HG03378 (cell line): ENCODE results near the gene NIPA2.

Source experiments
- ATAC-seq: cut with Tn5 transposase; IDR thresholded peaks from one replicate; pipeline ENCODE4 v1.9.1; 2021; ENCODE audit warnings: mild to moderate bottlenecking, moderate library complexity; ENCODE audit not compliant: unreplicated experiment

NIPA2 gene

DNA sequence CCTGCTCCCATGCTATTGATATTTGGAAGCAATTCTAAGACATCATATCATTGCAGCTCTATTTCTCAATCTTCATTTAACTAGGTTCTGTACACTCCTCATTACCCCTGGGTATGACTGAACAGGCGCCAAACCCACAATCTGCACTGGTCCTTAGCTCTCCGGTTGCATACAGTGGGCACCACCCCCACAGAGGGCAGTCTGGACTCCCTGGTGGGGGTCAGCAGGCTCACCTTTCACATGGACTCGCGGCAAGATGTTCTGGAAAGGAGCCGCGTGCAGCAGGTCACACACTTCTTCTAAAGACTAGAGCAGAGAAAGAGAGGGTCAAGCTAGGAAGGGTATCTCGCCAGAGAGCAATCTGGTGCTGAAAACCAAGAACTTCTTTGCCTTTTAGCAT, 36.5 kb downstream of the NIPA2 start:
- no peak for ATAC-seq

DNA sequence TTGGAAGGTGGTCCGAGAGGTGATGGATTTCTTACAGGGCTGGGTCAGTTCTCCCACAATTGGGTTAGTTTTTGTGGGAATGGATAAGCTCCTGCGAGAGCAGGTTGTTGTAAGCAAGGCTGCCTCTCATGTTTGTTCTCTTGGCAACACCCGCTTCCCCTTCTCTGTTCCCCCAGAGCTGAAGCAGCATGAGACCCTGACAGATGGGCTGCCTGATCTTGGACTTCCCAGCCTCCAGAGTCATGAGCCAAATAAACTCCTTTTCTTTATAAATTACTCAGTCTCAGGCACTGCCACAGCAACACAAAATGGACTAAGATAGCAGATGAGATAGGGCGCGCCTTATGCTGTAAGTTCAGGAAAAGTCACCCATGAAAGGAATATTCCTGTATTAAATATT, 38.7 kb downstream of the NIPA2 start:
- no peak for ATAC-seq

DNA sequence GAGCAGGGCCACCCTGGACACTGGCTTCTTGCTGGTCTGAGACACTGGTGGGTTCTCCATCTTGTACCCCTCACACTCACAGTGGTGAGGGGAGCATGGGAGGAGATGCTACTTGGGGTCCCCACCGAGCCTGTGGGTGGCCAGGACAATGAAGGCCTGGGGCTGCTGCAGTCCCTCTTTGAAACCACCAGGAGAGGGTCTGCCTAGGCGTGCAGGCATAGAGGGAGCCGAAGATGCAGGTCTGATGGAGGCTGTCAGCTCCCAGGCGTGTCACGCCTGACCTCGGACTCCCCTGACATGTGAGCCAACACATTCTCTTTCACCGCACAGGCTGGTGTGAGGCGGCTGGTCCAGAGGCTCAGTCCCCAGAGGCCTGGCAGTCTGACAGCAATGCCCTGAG, 39.1 kb downstream of the NIPA2 start:
- ATAC-seq = no peak

DNA sequence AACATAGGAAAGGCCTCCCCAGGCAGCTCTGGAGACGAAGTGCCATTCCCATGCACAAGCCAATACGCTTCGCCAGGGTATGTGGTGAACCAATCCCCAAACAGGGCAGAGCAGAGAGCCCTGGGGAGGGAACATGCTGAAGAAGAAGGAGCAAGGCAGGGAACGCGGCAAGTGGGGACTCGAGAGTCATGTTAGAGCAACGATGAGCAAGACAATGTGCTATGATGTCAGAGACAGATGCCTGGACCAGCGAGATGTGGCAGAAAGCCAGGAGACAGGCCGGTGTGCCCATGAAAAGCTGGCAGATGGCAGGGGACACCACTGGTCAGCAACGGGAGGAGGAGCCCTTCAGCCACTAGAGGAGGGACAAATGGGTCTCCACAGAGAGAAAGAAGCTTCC, 39.6 kb downstream of the NIPA2 start:
- no peak for ATAC-seq

DNA sequence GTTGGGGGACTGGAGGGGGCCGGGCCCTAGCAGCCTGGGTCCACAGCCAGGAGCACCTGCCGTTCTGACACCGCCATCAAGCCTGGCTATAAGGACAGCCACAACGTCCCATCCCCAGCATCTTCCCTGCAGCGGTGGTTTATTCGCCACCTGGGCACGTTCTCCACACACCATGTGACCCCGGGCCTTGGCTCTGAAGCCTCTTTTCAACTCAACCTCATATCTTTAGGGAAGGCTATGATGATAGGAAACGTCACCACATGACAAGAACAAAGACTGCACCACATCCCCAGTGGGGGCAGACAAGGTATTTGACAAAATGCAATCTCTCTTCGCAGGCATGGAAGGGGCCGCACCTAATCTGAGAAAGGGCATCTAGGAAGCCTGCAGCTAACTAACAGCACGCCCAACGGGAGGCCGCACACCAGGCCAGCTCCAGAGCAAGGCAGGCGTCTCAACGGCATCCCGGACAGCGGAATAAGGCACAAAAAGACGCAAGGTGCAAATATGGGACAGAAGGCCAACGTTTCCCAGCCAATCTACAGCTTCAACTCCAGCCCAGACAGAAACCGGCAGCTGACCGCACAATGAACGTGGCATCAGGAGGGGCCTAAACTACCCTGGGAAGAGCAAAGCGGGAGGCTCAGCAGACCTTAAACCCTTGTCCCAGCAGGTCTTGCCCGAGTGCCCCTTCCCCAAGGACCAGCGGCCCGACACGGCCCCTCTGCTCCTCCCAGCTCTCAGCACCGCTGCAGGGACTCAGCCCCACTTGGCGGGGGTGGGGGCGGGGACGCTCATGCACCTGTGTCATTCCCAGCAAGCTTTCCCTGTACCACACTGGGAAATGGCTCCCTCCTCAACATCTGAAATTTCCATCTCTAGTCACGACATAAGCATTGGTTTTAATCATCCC, 41.9 kb downstream of the NIPA2 start:
- no peak for ATAC-seq

DNA sequence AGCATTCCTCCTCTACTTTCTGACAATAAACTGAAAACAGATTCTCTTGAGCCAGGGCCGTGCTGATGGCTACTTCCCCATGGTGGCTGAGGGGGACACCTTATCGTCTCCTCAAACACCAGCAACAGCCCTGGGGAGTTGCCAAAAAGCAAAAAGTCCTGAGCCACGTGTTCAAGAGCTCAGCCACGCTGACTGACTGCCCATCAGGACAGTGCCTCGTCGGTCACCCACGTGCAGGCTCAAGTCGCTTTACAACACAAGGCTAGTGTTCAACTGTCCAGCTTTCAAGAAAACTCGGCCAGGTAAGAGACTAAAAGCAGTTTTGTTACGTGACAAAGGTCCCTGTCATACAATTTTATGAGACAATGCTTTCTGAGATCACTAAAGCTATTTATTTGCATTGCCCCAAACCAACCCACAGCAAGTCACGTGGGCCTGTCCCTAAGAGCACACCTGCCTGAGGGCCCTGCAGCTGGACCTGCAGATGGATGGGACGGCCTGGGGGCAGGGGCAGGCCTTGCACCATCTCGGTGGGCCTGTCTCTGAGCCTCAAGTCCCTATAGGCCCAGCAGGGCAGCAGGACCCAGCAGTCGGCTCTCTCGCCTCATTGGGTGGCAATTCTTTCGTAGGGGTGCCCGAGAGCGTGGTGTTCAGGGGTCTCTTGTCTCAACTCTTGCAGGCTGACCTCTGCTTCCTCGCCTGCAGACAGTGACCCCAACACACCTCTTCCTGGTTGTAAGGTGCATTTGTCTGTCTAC, 42.7 kb downstream of the NIPA2 start:
- no peak for ATAC-seq

DNA sequence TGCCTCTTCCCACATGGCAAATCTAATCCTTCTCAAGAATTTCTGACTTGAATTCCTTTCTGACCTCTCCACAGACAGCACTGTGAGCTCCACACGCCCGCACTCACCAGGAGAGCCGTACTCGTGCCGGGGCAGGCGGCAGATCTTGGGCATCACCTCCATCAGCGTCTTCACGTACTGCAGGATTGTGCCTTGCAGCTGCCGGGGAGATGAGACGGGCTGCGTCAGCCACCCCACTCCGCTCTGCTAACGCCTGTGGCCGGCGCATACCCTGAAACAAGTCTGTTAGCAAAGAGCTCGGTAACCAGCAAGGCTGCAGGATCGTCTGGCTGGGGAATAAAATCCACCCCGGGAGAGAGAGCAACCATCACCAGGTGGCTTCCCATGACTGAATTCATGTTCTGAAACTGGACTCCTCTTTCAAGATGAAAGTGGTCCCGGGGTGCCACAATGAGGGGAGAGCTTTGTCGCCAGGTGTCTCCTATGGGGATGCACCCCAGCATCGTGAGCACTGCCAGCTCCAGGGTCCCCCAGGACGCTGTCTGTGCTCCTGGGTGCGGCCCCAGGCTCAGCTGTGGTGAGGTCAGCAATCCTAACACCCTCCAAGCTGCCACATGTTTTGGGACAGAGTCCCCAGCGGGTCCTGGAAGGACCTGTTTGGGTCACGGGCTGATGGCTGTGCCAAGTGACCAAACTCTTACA, 43.4 kb downstream of the NIPA2 start:
- ATAC-seq = no peak

DNA sequence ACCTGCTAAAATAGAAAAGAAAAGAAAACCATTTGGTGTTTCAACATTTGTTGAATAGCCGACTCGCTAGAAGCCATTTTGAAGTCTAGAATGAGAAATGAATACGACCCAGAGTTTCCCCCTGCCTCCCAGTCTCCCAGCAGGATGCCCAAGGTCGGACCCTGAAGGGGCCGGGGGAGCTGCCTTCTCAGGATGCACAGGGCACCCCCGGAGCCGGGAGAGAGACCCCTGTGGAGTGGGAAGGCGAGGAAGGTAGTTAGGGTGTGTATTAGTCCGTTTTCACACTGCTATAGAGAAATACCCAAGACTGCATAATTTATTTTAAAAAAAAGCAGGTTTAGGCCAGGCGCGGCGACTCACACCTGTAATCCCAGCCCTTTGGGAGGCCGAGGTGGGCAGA, 44.7 kb downstream of the NIPA2 start:
- no peak for ATAC-seq

DNA sequence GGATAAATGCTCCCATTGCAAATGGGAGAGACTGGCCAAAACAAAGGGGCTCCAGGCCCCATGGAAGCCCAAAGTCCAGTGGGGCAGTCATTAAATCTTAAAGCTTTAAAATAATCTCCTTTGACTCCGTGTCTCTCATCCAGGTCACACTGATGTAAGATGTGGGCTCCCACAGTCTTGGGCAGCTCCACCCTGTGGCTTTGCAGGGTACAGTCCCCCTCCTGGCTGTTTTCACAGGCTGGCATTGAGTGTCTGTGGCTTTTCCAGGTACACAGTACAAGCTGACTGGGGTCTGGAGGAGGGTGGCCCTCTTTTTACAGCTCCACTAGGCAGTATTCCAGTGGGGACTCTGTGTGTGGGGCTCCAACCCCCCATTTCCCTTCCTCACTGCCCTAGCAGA, 45.9 kb downstream of the NIPA2 start:
- no peak for ATAC-seq

DNA sequence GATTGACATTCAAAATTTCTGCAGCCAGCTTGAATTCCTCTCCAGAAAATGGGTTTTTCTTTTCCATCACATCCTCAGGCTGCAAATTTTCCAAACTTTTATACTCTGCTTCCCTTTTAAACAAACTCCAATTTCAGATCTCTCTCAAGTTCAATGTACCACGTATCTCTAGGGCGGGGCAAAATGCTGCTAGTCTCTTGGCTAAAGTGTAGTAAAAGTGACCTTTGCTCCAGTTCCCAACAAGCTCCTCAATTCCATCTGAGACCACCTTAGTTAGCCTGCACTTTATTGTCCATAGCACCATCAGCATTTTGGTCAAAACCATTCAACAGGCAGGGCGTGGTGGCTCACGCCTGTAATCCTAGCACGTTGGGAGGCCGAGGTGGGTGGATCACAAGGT, 46.7 kb downstream of the NIPA2 start:
- ATAC-seq = no peak

DNA sequence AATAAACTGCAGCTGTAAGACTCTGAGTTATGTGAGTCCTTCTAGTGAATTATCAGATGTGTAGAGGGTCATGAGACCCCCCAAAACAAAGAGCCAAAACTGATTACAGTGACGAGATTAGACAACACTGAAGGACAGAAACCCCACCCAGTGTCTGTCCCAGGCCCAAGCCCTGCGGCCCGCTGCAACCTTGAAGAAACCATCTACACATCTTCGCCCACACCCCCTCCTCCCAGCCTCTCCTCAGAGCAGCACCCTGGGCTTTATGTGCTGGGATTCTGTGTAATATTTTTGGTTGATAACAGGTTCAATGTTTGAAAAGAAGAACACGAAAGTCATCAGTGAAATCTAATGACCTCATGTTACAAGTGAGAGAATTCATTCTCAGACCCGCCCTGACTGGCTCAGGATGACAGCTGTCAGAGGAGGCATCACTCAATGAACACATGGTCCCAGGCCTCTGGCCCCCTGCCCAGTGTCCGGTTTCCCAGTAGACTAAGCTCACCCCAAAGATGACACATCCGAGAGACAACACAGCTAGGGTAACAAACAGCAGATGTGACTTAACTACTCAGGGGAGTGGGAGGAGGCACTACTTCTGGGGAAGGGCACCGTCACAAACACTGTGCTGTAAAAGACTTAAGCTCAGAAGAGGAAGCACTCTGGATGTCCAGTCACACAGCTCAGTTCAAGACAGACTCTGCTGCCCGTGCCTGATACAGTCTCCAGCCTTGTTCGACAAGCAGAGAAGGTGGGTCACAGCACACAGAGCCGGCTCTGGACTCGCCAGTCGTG, 48.9 kb downstream of the NIPA2 start:
- ATAC-seq = no peak

DNA sequence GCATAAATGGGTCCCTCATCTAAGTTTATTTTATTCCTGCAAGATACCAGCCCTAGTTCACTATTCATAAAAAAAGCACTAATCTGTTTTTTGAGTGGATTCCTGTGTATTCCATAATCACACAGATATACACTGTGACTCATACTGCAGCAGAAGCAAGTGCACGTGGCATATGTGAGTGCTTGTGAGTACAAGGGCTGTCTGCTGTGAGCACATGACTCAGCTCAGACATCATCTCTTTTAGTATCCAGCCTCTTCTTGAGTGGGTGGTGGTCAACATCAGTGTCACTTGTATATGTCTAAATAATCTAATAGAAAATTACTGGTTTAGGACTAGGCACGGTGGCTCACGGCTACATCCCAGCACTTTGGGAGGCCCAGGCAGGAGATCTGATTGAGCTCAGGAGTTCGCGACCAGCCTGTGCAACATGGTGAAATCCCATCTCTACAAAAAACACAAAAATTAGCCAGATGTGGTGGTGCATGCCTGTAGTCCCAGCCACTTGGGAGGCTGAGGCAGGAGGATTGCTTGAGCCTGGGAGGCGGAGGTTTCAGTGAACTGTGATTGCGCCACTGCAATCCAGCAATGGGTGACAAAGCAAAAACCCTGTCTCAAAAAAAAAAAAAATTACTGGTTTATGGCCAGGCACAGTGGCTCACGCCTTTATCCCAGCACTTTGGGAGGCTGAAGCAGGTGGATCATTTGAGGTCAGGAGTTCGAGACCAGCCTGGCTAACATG, 49.8 kb downstream of the NIPA2 start:
- ATAC-seq = no peak

DNA sequence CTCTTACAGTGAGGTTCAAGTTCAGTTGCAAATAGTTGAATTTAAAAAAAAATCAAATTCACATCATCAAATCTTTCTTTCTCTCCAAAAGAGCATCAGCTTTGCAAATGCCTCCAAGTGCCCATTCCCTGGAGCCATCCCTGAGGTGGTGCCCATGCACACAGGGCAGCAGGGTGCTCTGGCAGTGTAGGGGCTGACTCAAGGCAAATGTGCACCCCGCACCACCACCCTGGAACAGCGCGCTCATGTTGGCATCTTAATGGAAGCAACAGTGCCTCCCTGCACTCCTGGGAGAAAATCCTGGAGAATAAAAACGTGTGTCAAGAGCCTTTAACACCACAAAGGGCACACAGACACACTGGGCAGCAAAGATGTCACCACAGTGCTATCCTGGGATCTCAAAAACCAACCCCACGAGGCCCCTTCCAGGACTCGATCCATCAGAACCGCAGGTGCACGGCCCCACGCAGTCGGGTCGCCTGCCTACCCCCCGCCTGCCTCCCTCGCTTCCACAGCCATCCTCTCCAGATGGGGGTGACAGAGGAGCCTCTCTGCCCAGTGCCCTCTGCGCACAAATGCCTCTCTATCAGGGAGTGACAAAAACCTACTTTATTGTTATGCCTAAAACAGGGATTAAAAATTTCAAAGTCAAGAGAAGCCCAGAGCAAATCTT, 50.8 kb downstream of the NIPA2 start:
- ATAC-seq = no peak

DNA sequence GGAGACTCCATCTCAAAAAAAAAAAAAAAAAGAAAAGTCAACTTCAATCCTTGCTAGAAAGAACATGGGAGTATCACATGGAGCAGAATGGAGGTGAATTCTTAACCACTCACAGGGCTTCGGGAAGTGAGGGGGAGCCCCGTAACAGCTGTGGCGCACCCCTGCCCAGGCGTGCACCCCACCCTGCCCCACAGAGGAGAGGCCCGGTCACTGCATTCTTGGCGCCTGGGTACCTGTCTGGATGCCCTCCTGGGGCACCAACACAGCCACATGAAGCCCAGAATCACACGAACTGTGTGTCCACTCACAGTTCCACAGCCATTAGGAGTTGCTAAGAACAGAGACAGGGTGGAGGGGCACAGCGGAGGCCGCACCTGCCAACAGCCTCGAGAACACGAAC, 51.8 kb downstream of the NIPA2 start:
- no peak for ATAC-seq

DNA sequence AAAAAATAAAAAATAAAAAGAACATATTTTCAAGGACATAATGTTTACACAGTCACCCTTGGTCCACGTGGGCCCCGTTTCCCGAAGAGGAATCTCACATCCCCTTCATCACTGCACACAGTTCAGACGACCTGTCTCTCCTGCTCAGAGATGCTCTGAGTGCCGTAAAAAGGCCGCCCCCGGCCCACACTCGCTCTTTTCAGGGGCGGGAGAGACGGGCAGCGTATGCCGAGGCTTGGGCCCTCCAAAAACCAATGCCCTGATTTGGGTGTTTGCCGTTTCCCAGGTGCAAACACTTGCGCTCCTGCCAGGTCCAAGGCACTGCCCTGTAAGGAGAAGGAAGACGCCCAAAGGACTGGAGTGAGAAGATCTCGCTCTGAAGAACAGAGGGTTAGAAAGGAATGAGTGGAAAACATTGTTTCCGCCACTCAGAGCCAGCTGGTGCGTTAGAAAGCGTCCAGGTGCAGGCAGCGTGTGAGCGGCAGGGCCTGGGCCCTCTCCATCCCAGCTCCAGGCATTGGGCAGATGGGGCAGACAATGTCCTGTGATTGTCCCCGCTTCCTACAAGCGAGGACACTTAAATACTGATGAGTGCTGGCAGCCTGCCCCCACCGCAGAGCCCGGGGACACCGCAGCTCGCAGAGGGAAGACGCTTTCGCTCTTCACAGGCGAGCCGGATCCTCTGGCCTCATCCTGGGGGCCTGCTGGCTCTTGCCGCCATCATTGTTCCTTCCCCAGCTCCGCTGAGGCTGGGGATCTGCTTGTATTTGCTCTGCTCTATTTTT, 53.2 kb downstream of the NIPA2 start:
- no peak for ATAC-seq

DNA sequence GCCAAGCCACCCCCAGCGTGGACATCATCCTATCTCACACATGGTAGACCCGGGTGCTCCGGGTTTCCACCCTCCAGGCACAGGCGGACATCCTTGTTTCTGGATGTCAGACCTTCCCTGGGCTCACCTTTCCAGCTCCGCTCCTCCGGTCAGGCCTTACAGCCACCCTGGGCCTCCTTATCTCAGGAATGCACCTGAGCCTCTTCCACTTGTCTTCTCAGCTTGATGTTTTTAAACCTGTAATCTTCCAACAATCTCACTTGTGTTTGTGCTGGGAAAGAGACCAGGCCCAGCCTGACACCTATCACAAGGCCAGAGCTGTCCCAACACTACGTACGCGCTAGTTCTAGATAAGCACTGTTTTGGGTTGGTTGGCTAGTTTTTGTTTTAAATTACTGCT, 53.9 kb downstream of the NIPA2 start:
- ATAC-seq = no peak

DNA sequence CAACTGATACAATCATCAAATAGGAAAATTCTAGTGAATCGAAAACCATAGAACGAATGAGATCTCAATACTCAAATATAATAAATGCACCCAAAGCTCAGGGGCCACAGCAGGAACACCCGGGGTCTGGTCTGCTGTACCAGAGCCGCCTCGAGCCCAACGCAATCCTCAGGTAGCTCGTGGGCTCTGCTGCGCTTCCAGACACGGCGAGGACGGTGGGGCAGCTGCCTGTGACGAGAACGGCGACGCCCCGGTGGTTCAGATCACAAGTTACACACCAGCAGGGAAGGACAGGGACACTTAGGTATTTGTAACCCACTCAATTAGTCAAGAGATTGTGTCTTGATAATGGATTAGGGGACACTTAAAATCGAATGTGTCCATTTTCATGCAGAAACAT, 54.6 kb downstream of the NIPA2 start:
- ATAC-seq = no peak

DNA sequence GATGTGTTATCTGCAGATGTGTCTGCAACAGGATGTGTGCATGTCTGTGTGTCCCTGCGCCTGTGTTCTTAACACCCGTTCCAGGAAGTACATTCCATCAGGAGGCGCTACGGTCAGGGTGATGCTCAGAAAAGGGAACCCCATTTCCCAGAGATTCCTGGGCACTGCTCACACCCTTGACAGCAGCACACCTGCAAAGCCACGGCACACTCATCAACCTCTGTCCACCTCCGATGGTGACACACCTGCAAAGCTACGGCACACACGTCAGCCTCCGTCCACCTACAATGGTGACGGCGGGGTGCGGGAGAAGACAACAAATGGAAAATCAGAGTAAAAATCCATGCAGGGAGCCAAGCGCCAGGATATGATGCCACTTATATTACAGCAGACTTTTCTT, 55.4 kb downstream of the NIPA2 start:
- no peak for ATAC-seq
